Lung (tissue), 12 donors: ENCODE data around the gene CISD2. TPM values are rescaled to one million over a fixed set of nuclear protein-coding genes. Genes with fewer than 3 reads are reported as not detected.

Experiments used
- ATAC-seq: fragments of 200-7000 bp; cut with Tn5 transposase; one replicate; pipeline ENCODE4 v1.9.1; 2020; ENCODE audit warnings: moderate number of reproducible peaks; ENCODE audit not compliant: insufficient read depth, low FRiP score
- DNase-seq, 3 donors: peaks; one replicate each; pipeline ENCODE4 v3.0.0-alpha.2; 2013 to 2017
- H3K27ac ChIP-seq, 2 donors: one replicate each; pipeline ENCODE4 v1.5.1; 2013; ENCODE audit warnings: mild to moderate bottlenecking in 2 of 2, moderate library complexity in 2 of 2, control low read depth in 1 of 2, inconsistent platforms in 1 of 2, low read depth in 1 of 2, low read length in 1 of 2
- H3K27me3 ChIP-seq, 3 donors: one replicate each; pipeline ENCODE4 v1.5.1; 2013; ENCODE audit warnings: low read length in 2 of 3; ENCODE audit not compliant: control insufficient read depth in 3 of 3, insufficient read depth in 3 of 3
- H3K36me3 ChIP-seq, 4 donors: one replicate each; pipeline ENCODE4 v1.5.1; 2013; ENCODE audit warnings: low read length in 4 of 4, mild to moderate bottlenecking in 1 of 4, moderate library complexity in 1 of 4; ENCODE audit not compliant: control insufficient read depth in 4 of 4, insufficient read depth in 4 of 4
- H3K4me1 ChIP-seq, 5 donors: one replicate each; pipeline ENCODE4 v1.5.1; 2013; ENCODE audit warnings: low read length in 5 of 5, mild to moderate bottlenecking in 2 of 5, moderate library complexity in 1 of 5; ENCODE audit not compliant: control insufficient read depth in 5 of 5, insufficient read depth in 5 of 5
- H3K4me3 ChIP-seq: one replicate; pipeline ENCODE4 v1.5.1; 2013; ENCODE audit warnings: mild to moderate bottlenecking, control low read depth, moderate library complexity
- H3K9ac ChIP-seq, 2 donors: one replicate each; pipeline ENCODE4 v1.5.1; 2013; ENCODE audit warnings: low read length in 2 of 2, control low read depth in 1 of 2; ENCODE audit not compliant: insufficient read depth in 1 of 2
- H3K9me3 ChIP-seq, 4 donors: one replicate each; pipeline ENCODE4 v1.5.1; 2013; ENCODE audit warnings: low read length in 3 of 4, mild to moderate bottlenecking in 1 of 4, moderate library complexity in 1 of 4; ENCODE audit not compliant: control insufficient read depth in 4 of 4, insufficient read depth in 3 of 4
- CTCF ChIP-seq: IDR thresholded peaks from 2 replicates; pipeline ENCODE4 v1.5.1; 2012; ENCODE audit warnings: mild to moderate bottlenecking; ENCODE audit errors: control extremely low read depth, extremely low read depth
- WGBS, 2 donors: extraction: QIAGEN DNeasy Blood & Tissue Kit; methylation state at CpG; one replicate each; pipeline ENCODE4 v1.1.7; 2013; 5-methylcytosine and 5-hydroxymethylcytosine counted together
- polyA plus RNA-seq, 2 donors: library from polyadenylated mRNA; stranded (reverse); fragments of 200-250 nt; gene quantifications; one replicate each; pipeline ENCODE4 v1.2.1, GENCODE V29; 2013
- total RNA-seq, 2 donors: library from RNA; depleted of rRNA in 1 of 2; stranded (reverse); fragments of >200 nt in 1 of 2; gene quantifications; one replicate each; pipeline ENCODE4 v1.2.1, GENCODE V29; 2014 to 2021
- donor health status: control.
- donor health status: control.
- donor health status: Bipolar disorder and iron deficiency.
- donor health status: healthy.
- donor health status: DM: yes; HTN: yes; CAD: no.

The CISD2 gene
- total and polyA plus RNA-seq, 4 donors: 18.7 to 29.8 (median 25.2) TPM

- no peaks in the 10 kb centered on the region for H3K27me3 ChIP-seq
- WGBS, 2 donors: 24 to 44% methylated on average over 4 of the region's 4 CpGs
- no peak for TF ChIP-seq CTCF
- H3K9me3 ChIP-seq: no peaks in the 10 kb centered on the region
- H3K9ac ChIP-seq: peak overlapping the region; percentile 16 to 57
- H3K36me3 ChIP-seq: peaks cover 0 to 30% (median 0%) of the 10 kb centered on the region in 4 donors
- no peak overlapping the region for H3K27ac ChIP-seq
- H3K4me3 ChIP-seq: no peak overlapping the region
- DNase-seq: no peak
- no peak for ATAC-seq
- peaks cover 2 to 44% (median 13%) of the 10 kb centered on the region in 5 donors for H3K4me1 ChIP-seq
These were observed 45.3 kb upstream of the CISD2 start for GRCh38 chr4:102823464-102823863.

- H3K4me1 ChIP-seq: peaks cover under 1 to 44% (median 14%) of the 10 kb centered on the region in 5 donors
- 30 to 55% methylated on average over 4 of the region's 4 CpGs for WGBS, 2 donors
- peak overlapping the region; percentile 39 for H3K4me3 ChIP-seq
- TF ChIP-seq CTCF: no peak
- no peaks in the 10 kb centered on the region for H3K9me3 ChIP-seq
- H3K36me3 ChIP-seq: peaks cover 0 to 30% (median 0%) of the 10 kb centered on the region in 4 donors
- ATAC-seq: no peak
- H3K27ac ChIP-seq: no peak overlapping the region
- peak overlapping the region in 1 of 2 donors; percentile 99 for H3K9ac ChIP-seq
- H3K27me3 ChIP-seq: no peaks in the 10 kb centered on the region
- DNase-seq: peak in 1 of 3 donors; percentile 28
These were observed 44.9 kb upstream of the CISD2 start for GRCh38 chr4:102823897-102824296.

GRCh38 chr4:102824398-102824797, 44.4 kb upstream of the CISD2 start:
- 5 to 10% methylated on average over 2 of the region's 2 CpGs for WGBS, 2 donors
- peaks cover 0 to 48% (median 18%) of the 10 kb centered on the region in 5 donors for H3K4me1 ChIP-seq
- peaks cover 0 to 30% (median 0%) of the 10 kb centered on the region in 4 donors for H3K36me3 ChIP-seq
- peak overlapping the region in 1 of 2 donors; percentile 47 for H3K27ac ChIP-seq
- ATAC-seq (no peak), DNase-seq (peak in 2 of 3 donors; percentile 18 to 25)
- no peaks in the 10 kb centered on the region for H3K27me3 ChIP-seq
- H3K9ac ChIP-seq: peak overlapping the region in 1 of 2 donors; percentile 99
- H3K9me3 ChIP-seq: no peaks in the 10 kb centered on the region
- TF ChIP-seq CTCF: no peak
- H3K4me3 ChIP-seq: peak overlapping the region; percentile 21
